ENCODE measurements around the gene CAPRIN1.
"Not testable (repeated sequence)": the region's sequence is repeated elsewhere in the genome, so short reads cannot be mapped to it uniquely, and the experiment has no call there.

Gene CAPRIN1

GRCh38 chr11:34050581-34051348 lies 766 bp upstream of the CAPRIN1 start:
- no peak for DNase-seq (ENCODE audit: low spot score)

- peak; percentile 86 for DNase-seq (ENCODE audit: low spot score)
These were observed 591 bp downstream of the CAPRIN1 start for GRCh38 chr11:34052036-34052607.

- peak; percentile 12 for DNase-seq (ENCODE audit: low spot score)
These were observed 1.2 kb downstream of the CAPRIN1 start for GRCh38 chr11:34052608-34053160.

- peak; percentile 76 for DNase-seq (ENCODE audit: low spot score)
These were observed 1.7 kb downstream of the CAPRIN1 start for GRCh38 chr11:34053161-34053686.

GRCh38 chr11:34054351-34054750 lies 2.8 kb downstream of the CAPRIN1 start:
- DNase-seq (ENCODE audit: low spot score), result not testable (repeated sequence)

- no peak for DNase-seq (ENCODE audit: low spot score)
These were observed 3.9 kb downstream of the CAPRIN1 start for GRCh38 chr11:34055218-34056000.

- no peak for DNase-seq (ENCODE audit: low spot score)
These were observed 5.1 kb downstream of the CAPRIN1 start for GRCh38 chr11:34056672-34057071.

GRCh38 chr11:34063061-34063795 lies 11.7 kb downstream of the CAPRIN1 start:
- no peak for DNase-seq (ENCODE audit: low spot score)

- DNase-seq (ENCODE audit: low spot score), result no peak
These were observed 12.8 kb downstream of the CAPRIN1 start for GRCh38 chr11:34064291-34064690.

- no peak for DNase-seq (ENCODE audit: low spot score)
These were observed 14.1 kb downstream of the CAPRIN1 start for GRCh38 chr11:34065505-34066203.

GRCh38 chr11:34066766-34067165 lies 15.2 kb downstream of the CAPRIN1 start:
- not testable (repeated sequence) for DNase-seq (ENCODE audit: low spot score)

- DNase-seq (ENCODE audit: low spot score), result no peak
These were observed 16.0 kb downstream of the CAPRIN1 start for GRCh38 chr11:34067383-34068065.

- no peak for DNase-seq (ENCODE audit: low spot score)
These were observed 16.6 kb downstream of the CAPRIN1 start for GRCh38 chr11:34068111-34068510.

- not testable (repeated sequence) for DNase-seq (ENCODE audit: low spot score)
These were observed 19.8 kb downstream of the CAPRIN1 start for GRCh38 chr11:34071306-34071705.

GRCh38 chr11:34072041-34072440 lies 20.5 kb downstream of the CAPRIN1 start:
- DNase-seq (ENCODE audit: low spot score), result no peak

GRCh38 chr11:34072832-34073231 lies 21.3 kb downstream of the CAPRIN1 start:
- no peak for DNase-seq (ENCODE audit: low spot score)

- DNase-seq (ENCODE audit: low spot score), result no peak
These were observed 22.9 kb downstream of the CAPRIN1 start for GRCh38 chr11:34074391-34074790.

- no peak for DNase-seq (ENCODE audit: low spot score)
These were observed 23.8 kb downstream of the CAPRIN1 start for GRCh38 chr11:34075178-34075820.

GRCh38 chr11:34080609-34081008 lies 29.1 kb downstream of the CAPRIN1 start:
- DNase-seq (ENCODE audit: low spot score), result no peak

GRCh38 chr11:34084637-34085036 lies 33.1 kb downstream of the CAPRIN1 start:
- no peak for DNase-seq (ENCODE audit: low spot score)

All from CD4-positive, alpha-beta T cell treated with Interleukin-2 at 100 ng/mL for 4 hours (primary cell).